NCI-H2196 treated with DMSO at 0.1 percent for 48 hours (cell line): ENCODE data around the gene SYT8.

Source experiments
- DNase-seq: peaks from one replicate; lab custom pipeline; 2025; ENCODE audit not compliant: unreplicated experiment; lab: John Stamatoyannopoulos, UW

The SYT8 gene

GRCh38 chr11:1844221-1845094 lies 9.7 kb downstream of the SYT8 start:
- no peak for DNase-seq

DNA sequence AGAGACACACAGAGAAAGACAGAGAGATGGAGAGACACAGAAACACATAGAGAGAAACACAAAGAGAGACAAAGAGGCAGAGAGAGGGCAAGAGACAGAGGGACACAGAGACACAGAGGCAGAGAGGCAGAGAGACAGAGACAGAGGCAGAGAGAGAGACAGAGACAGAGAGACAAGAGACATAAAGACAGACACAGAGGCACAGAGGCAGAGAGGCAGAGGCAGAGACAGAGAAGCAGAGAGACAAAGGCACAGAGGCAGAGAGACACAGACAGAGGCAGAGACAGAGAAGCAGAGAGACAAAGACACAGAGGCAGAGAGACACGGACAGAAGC lies 10.3 kb downstream of the SYT8 start:
- no peak for DNase-seq

- no peak for DNase-seq
Measured at GRCh38 chr11:1845561-1846452, 11.0 kb downstream of the SYT8 start.

DNA sequence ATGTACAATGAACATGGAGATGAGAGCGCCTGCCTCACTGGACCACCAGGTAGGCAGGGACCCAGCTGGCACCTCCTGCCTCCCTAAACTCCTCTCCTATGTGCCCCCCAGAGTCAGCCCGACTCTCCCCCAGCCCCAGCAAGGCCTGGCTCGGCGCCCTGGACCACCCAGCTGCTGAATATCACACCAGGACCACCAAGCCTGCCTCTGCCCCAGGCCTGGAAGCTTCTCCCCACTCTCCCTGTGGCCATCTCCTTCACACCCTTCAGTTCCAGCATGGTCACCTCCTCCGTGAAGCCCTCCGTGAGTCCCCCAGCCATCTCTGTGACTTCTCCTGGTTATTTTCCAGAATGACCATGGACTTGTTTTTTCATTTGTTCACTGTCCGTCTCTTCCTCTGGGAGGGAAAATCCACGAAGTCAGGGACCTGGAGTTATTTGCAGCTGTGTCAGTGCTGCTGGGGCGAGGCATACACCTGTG lies 11.7 kb downstream of the SYT8 start:
- no peak for DNase-seq

- no peak for DNase-seq
Measured at GRCh38 chr11:1847006-1847735, 12.4 kb downstream of the SYT8 start.

DNA sequence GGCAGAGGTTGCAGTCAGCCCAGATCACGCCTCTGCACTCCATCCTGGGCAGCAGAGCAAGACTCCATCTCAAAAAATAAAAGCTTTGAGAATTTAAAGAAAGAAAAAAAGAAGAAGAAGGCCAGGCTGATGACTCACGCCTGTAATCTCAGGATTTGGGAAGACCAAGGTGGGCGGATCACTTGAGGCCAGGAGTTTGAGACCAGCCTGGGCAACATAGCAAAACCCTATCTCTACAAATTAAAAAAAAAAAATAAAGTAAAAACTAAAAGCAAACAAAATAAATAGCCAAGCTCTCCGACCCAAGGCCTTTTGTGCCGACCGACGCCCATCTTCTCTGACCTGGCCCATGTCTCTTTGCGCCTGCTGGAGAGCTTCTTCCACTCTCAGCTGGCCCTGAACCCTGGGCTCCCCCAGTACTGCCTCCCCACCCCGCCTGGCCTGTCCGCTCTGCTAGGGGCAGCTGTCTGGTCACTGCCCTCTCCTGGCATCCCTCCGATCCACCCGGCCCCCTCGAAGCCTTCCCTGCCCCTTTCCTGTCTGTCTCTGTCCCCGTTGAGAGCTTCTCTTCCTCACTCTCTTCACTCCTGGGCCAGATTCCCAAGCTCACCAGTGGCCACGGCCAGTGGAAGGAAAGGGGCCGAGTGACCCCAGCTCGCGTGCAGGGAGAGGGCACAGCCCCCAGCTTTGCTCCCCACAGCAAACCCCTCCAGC lies 13.3 kb downstream of the SYT8 start:
- no peak for DNase-seq

DNA sequence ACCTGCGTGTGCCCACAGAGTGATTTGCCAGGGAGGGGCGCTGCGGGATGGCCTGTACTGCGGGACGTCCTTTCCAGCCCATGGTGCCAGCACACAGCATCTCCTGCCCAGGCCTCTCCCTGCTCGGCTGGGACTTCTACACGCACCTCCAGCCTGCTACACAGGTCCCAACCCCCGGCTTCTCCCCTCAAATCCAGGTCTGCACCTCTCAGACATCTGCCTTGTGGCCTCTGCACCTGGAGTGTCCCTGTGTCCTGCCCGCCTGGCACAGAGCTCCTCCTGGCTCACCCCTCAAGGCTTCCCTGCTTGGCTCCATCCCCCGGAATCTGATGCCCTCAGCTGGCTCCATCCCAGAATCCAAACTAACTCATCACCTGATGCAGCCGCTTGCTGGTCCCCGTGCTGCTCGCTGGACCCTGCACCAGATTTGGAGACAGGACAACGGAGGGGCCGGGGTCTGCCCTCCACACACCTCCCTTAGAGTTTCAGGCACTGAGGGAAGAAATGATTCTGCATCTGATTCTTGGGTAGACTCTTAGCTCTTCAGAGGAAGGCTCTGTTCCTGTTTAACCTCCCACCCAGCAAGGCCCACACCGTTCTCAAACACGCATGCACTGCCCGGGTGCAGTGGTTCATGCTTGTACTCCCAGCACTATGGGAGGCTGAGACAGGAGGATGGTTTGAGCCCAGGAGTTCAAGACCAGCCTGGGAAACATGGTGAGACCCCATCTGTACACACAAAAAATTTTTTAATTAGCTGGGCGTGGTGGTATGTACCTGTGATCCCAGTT lies 14.0 kb downstream of the SYT8 start:
- DNase-seq = no peak

DNA sequence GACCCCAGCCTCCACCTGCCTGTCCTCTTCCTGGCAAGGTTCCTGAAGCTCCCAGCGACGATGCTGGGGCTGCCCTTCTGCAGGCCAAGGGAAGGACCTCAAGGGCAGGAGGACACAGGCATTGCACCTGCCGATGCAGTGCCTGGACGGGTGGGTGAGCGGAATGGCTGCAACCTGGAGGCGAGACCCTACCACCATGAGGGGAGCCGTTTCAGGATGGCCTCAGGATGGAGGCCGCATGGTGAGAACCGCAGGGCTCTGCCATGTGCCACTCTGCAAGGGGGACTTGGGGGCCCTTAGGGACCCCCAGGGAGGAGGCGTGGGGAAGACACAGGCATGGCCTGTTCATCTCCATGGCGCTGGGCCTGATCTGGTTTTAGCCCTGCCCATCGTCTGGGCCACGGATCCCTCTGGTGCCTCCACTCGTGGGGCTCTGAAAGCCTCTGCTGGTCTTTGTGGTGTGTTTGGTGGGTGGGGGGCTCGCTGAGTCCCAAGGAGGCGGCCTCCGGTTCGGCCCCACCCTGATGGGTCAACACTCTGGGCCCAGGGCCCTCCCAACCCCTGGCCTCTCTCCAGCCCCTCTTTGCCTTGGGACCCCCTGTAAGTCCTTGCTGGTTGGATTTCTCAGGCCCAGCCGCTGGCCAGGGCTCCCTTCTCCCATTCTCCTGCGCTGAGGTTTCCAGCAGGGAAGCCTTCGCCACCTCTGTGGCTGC lies 16.8 kb downstream of the SYT8 start:
- no peak for DNase-seq

DNA sequence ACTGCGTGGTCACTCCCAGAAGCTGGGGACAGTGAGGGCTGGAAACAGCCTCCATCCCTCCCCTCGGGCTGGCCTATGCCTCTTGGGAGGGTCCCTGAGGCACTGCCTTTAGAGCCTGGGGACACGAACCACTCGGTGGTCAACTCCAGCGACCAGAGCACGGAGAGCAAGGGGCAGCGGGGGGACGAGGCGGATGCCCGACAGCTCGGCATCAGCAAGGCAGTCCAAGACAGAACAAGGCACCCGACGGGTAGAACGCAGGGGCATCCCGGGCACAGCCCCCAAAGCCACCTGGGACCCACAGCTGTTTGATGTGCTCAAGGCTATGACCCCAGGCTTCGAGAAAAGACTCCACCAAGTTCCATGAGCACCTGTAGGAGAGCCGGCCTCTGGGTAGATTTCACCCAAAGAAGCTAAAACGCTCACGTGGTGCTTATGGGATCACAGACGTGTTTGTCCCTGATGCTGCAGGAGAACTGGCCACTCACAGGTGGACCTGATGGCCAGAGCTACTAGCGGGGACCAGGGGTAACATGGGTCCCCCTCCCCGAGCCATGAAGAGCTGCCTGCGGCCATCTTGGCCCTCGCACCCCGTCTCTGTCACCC lies 17.6 kb downstream of the SYT8 start:
- DNase-seq = no peak

DNA sequence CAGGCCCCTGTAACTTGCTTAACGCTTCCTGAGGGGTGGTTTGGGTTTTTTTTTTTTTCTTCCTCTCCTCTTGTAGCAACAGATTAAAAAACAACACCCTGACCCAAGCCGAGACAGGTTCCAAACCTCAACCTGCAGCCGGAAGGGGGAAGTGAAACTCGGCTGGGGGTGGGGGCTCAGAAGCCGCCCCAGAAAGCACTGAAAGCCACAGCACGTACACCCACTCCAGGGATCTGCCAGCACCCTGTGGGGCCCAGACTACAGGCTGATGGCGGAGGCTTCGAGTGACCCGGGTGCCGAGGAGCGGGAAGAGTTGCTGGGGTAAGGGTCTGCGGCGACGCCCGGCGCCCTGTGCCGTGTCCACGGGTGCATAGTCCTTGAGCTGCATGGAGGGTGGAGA lies 18.1 kb downstream of the SYT8 start, which contains the start of gene LSP1:
Gene LSP1 (plus strand): TSS at position 208 of the 400 bp plus-strand sequence. CDS start 61 bp downstream, at position 269.
- no peak for DNase-seq

DNA sequence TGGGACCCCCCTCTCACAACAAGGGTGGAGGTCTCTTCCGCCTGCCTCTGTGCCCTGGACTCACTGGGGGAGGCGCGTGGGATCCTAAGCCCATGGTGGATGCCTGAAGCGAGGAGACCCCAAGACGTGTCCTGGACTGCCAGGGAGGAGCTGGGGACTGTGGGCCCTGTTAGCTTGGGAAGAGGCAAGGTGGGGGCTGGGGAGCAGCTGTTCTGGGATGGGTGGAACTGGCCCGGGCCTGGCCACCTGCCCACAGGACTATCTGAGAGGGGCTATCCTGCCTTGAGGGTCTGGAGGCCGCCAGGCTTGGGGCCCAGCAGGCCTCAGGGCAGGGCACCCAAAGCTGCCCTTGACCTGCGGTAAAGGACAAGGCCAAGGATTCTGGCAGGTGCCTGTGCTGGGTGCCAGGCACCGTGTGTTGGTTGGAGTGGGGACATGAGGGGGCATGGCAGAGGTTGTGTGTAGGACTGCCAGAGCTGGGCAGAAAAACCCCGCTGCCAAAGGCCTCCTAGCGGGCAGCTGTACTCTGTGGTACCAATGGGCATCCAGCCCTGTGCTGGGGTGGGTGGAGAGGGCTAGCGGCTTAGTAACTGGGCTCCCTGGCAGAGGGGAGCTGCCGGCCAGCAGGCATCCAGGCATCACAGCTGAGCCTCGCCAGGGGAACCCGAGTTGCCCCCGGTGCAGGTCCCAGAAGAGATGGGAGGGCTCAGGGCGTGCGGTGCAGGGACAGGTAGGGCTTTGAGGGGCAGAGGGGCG lies 18.8 kb downstream of the SYT8 start:
- DNase-seq = no peak

DNA sequence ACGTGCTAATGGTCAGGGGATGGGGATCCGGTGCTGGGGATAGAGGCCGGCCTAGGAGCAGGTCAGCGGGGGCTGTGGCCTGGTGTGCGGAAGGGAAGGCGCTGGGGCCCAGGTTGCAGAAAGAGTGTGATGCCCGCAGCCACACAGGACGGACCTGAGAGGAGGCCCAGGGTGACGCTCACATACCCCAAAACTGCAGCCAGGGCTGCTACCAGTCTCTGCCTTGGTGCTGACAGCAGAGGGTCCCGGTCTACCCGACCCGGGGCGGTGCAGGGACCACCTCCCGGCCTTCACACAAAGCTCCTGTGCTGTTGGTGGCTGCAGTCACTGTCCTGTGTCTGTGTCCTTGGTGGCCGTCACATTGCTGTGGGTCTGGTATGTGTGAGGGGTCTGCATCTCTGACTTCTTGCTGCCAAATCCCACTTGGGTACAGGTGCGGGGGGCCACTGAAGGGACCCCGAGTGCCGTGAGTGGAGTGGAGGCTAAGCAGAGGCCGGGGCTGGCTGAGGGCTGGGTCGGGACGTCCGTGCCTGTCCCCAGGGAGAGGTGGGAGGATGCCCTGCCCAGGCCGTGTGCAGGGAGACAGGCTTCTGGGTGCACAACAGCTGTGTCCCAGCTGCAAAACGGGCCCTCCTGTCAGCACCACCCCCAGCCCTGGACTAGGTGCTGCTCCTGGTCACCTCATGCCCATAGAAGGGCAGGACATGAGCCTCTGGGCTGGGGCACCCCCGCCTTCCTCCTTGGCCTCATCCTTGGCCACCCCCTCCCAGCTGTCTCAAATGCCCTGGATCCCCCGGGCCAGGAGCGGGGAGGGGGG lies 19.6 kb downstream of the SYT8 start:
- no peak for DNase-seq

DNA sequence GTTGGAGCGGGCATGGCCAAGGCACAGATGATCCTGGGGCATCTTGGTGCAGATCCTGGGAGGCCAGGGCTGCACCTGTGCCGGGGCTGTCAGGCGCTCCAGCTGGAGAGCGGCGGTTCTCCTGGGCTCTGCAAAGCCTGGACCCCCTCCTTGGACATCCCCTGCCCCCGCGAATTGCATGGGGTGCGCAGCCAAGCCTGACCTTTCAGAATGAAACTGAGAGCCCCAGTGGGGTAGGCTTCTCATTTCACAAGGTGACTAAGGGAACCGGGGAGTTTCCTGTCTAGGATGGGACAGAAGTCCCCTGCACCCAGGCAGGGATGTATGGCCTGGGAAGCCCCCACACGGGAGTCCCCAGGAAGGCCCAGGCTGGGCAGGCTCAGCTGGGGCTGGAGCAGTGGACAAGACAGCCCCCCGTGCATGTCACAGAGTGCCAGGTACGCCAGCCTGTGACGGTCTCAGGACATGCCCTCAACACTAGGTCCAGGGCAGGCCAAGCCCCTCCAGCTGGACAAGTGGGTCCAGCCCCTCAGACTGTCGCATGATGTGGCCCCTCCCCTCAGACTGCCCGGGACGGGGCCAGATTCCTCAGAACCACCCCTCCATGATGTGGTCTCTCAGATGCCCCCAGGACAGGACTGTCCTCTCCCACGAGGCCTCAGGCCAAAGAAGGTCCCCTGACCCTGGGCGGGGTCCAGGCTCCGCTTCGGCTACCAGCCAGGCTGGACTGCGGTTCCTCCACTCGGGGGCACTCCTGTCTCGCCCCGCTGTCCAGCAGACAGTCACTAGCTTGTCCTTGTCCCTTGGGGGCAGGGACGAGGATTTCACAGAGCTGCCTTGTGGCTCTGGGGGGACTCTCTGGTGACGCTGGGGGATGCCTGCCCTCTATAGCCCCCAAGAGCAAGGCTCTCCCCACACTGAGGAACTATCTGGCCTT lies 20.4 kb downstream of the SYT8 start:
- no peak for DNase-seq

GRCh38 chr11:1855886-1856265 lies 21.1 kb downstream of the SYT8 start:
- DNase-seq = no peak

GRCh38 chr11:1856306-1857005 lies 21.7 kb downstream of the SYT8 start:
- no peak for DNase-seq

- no peak for DNase-seq
Measured at GRCh38 chr11:1857064-1857463, 22.3 kb downstream of the SYT8 start.
